Stimulated activated CD4-positive, alpha-beta T cell treated with anti-CD3 and anti-CD28 coated beads, Interleukin-2, amount 100 ng/mL, for 48 hours (primary cell): ENCODE measurements around the gene SPEG.
A peak's percentile ranks its signal among the peaks of the same experiment; 100 is the strongest.

ENCODE experiments used
- DNase-seq, 2 donors: peaks; one replicate each; pipeline ENCODE4 v3.0.0-alpha.2; 2020

Gene SPEG

GRCh38 chr2:219445220-219445640 is 10.6 kb downstream of the SPEG start:
- DNase-seq: no peak

DNA sequence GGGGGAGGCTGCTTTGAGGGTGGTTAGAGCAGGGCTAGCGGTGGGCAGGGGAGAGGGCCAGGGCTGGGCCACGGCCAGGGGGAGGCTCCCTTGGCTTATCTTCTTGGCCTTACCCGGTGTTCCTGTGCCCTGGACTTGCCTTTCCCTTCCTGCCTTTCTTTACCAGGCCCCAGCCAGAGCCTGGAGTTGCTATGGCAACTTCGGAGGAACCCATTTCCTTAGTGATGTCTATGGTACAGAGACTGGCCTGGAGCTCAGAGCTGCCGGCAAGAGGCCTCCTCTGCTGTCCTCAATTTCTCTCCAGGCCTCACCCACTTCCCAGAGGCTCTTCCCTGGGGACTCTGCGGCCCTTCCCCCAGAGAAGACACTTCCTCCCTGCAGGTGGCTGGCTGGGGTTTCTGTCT is 11.5 kb downstream of the SPEG start:
- DNase-seq: no peak

DNA sequence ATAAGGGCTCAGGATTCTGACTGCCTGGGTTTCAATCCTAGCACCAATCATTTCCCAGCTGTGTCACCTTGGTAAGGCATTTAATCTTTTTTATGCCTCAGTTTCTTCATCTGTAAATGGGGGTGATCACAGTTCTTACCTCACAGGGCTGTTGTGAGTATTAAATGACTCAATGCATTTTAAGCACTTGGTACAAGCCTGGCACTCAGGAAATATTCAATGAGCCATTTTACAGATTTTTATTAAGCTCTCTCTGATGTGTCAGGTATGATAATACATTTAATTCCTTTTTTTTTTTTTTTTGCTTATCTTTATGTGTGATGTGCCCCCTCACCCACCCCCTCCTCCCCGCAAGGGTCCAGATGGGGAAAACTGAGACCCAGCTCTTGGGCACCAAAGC is 12.0 kb downstream of the SPEG start:
- DNase-seq: no peak

DNA sequence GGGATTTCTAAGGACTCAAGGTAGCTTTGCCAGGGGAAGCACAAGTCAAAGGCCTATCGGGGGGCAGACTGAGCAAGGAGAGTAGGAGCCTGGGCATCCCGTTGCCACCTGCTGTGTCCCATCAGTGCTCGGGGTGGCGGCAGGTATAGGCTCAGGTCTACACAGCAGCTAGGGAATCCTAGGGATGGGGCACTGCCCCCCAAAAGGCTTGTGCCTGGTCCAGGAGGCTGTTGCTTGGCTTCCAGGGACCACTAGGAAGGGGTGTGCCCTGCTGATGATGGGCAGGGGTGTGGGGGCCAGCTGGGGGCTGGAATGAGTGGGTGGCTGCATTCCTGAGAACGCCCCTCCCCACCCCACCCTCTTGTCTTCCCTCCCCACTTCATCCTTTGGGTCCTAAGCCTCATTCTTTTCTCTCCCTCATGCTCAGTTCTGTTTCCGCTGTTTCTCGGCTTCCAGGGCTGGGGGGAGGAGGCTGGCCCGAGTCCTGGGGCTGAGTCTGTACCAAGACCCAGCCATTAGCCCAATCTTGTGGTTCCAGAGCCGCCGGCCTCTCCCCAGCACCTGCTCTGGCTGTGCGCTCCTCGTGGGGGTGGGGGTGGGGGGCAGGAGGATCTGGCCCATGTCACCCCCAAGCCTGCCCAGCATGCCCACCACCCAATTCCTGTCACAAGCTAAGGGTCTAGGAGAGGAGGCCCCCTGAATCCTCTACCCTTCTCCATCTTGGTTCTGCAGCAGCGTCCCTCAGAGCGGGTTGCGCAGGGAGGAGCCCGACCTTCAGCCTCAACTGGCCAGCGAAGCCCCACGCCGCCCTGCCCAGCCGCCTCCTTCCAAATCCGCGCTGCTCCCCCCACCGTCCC is 12.8 kb downstream of the SPEG start:
- DNase-seq: no peak

- DNase-seq: no peak
Observed at GRCh38 chr2:219448099-219448775, 13.6 kb downstream of the SPEG start.

- DNase-seq: no peak
Observed at GRCh38 chr2:219448776-219449341, 14.2 kb downstream of the SPEG start.

DNA sequence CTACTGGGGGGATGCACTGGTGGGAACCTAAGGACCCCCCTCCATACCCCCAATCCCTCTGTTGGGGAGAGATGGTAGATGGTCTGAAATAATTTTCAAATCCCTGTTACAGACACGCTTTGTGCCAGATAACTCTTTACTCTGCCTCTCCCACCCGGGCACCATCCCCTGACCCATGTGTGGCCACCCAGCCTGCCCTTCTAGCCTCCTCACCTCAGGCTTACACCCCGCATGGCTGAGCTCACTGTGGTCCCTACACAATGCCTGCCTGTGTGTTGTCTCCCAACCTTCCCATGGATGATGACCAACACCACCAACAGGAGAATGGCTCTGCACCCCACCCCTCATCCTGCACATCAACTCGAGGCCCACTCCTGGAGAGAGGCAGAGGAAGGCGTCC is 15.0 kb downstream of the SPEG start:
- DNase-seq: no peak

GRCh38 chr2:219451661-219452360 is 17.2 kb downstream of the SPEG start:
- DNase-seq: no peak

- DNase-seq: no peak
Observed at GRCh38 chr2:219452361-219453317, 18.0 kb downstream of the SPEG start.

DNA sequence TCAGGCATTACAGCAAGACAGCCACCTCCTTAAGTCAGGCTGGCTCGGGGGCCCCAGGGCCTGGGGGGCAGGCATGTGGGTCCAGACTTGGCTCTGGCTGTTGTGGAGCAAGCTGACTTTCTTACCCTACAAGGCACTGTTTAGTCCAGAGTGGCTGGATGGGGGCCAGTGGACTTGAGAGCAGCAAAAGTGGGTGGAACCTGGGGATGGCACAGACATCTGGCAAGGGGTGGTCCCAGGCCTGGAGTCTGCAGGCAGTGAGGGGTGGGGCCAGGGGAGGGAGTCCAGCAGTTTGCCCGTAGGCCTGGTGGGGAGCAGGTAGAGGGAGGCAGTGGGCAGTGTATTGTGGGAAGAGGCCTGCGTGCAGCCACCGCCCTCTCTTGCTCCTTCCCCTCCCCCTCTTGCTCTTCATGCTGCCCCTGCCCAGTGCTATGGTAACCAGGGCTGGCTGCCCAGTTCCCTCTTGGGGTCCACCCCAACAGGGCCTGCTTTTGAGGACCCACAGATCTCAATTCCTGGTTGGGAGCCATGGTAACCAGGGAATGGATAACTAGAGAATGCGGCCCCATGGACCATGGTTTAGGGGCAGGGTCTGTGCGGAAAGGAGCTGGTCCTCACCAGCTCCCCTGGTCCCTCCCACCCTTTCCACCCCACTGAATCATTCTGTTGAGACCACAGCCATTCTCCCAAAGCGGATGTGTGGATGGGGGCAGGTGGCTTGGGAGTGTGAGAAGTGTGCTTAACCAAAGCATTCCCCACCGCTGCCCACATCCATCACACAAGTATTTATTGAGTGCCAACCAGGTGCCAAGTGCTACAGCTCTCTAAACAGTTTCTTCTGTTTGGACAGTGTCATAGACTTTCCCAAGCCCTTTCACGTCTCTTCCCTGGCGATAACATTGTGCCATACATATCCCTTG is 19.3 kb downstream of the SPEG start:
- no peak for DNase-seq

- no peak for DNase-seq
Observed at GRCh38 chr2:219455581-219455980, 20.9 kb downstream of the SPEG start.

DNA sequence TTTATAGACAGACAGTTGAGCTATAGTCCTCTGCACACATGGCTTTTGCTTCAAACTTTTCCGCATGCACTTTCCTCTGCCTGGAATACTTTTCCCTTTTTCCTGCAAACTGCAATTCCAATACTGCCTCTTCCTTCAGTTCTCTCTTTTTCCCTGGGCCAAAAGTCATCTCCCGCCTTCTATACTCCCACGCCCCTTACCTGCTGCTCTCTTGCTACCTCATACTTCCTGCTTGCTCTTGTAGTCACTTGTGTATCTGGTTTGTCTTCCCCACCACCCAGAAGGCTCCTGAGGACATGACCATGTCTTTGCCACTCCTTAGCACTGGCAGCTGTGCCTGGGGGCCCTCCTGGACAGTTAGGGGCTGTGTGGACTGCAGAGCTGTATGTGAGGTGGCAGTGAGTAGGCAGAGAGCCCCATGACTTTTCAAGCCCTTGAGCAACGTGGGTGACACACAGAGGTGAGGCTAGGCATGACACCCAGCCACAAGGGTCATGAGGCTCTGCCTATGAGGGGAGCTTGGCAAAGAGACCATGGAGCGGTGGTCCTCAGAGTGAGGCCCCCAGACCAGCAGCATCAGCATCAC is 23.2 kb downstream of the SPEG start:
- no peak for DNase-seq

DNA sequence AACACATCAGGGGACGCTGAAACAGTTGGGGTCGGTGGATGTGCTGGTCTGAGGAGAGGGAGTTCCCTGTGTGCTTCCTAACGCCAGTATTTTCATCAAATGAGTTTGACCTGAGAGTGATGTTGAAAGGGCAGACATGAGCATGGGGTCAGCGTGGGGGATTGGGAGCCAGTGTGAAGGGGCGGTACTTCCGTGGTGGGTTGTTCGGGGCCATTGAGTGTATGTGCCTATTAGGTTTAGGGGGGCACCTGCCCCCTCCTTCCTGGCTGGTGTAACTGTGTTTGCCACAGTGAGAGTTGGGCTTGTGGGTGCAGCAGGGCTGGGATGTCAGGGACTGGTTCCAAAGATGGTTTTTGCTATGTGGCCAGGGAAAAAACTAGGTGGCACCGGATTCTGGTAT is 24.4 kb downstream of the SPEG start:
- DNase-seq: no peak

DNA sequence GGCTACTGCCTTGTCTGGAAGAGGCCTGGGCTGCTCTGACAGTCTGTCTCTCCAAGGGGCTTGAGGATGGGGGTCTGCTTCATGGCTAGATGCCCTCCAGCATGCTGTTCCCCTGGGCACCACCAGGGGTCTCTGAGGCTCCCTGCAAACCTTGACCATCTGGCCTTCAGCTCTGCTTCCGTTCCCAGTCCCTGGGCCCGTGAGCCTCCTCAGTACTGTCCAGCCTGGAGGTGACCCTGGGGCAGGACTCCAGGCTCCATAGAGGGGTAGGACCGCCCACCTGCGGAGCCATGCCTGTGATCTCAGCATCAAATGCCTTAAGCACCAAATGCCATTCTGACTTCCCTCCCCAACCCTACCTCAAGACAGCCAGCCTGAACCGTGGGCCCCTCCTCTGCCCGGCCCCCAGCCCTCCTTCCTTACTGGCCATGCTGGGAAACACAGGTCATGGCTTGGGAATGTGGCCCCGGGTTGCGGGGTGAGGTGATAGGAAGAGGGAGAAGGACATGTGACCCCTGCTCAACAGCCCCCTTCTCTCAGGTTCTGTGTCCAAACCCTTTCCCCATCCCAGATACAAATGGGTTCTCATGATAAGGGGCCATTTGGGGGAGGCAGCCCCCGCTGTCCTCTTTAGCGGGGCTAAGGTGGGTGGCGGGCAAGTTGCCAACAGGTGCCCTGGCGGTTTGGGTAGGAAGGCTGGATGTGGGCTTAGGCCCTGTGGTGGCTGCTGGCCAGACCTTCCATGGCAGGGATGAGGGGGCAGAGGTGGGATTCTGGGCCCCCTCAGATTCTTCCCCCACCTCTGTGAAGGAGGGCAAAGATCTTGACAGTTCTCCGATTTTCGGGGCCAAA is 25.0 kb downstream of the SPEG start:
- peak; percentile 41 to 44 for DNase-seq

DNA sequence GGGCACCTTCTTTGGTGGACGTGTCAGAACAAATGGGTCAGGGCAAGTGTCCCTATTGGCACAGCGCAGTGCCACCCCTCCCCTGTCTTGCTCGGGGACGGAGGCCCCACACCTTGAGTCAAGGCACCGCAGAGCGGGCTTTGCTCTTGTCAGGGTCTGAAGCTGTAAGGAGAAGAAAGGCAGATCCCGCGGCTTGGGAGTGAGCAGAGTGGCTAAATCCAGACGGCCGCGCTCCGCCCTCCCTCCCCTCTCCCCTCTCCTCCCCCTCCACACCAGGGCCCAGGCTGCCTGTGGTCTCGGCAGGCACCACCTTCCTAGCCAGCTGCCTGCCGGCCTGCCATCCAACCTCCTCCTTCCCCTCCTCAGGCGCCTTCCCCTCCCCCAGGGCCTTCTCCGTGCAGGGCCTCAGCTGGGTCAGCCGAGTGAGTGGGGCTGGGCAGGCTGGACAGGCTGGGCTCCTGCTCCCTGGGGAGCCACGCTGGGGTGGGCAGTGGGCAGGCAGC is 25.8 kb downstream of the SPEG start:
- DNase-seq: no peak

- no peak for DNase-seq
Observed at GRCh38 chr2:219461047-219461514, 26.4 kb downstream of the SPEG start.

- DNase-seq: no peak
Observed at GRCh38 chr2:219461669-219462068, 27.0 kb downstream of the SPEG start.

DNA sequence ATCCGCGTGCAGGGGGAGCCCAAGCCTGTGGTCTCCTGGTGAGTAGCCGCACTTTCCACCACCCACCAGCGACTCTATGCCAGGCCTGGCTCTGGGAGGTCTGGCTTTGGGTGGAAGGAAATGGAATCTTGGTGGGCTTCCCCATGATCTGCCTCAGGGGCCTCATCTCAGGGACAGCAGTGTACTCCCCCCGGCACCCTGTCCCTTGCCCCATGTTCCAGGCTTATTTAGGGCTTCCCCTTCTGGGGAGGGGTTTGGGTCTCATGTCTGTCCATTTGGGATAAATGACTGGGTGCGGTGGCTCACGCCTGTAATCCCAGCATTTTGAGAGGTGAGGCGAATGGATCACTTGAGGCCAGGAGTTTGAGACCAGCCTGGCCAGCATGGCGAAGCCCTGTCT is 27.7 kb downstream of the SPEG start:
- DNase-seq: no peak

DNA sequence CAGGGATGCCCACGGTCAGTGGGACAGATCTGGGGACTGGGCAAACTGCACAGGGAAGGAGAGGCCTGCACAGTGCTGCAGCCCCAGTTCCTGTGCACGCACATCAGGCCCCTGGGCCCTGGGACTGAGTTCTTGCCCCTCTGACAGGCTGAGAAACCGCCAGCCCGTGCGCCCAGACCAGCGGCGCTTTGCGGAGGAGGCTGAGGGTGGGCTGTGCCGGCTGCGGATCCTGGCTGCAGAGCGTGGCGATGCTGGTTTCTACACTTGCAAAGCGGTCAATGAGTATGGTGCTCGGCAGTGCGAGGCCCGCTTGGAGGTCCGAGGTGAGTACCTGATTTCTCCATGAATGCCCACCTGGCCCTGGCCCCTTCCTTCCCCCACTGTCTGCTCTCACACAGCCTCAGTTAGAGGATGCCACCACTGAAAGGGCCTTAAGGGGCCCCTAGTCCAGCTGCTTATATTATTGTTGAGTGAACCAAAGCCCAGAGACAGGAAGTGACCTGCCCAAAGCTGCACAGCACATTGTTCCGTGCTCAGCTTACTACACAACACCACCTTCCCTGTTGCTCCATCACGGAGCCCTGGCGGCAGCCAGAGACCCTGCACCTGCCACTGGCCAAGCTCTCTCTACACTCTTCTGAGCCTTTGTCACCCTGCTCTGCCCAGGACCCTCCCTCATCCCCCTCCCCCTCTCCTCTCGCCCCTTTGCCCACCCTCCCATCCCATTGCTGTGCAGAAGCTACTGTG is 29.8 kb downstream of the SPEG start:
- no peak for DNase-seq
